Measurements from ENCODE around the gene NEURL4. TPM values are rescaled to one million over a fixed set of nuclear protein-coding genes. Genes with fewer than 3 reads are reported as not detected.

Gene NEURL4
- total RNA-seq, 1 donor from 2014 or later, result 61.5 TPM

DNA sequence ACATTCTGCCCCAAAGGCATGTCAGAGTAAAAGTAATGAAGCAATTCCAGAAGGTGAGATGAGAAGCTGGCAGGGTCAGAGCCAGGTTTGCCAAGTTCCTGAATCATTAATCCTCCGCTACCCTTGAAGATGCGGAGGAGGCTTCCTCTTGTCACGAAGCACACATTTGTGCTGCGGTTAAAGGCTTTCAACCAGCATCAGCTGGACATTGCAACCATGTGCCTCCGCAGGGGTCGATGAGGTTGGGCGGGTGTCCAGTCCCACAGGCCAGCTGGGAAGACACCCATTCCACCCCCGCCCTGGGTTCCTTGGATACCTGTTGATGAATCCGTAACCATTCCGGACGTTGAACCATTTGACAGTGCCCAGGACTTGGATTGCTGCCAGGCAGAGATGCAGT, 36.0 kb downstream of the NEURL4 start:
- TF ChIP-seq, protein P1, sequence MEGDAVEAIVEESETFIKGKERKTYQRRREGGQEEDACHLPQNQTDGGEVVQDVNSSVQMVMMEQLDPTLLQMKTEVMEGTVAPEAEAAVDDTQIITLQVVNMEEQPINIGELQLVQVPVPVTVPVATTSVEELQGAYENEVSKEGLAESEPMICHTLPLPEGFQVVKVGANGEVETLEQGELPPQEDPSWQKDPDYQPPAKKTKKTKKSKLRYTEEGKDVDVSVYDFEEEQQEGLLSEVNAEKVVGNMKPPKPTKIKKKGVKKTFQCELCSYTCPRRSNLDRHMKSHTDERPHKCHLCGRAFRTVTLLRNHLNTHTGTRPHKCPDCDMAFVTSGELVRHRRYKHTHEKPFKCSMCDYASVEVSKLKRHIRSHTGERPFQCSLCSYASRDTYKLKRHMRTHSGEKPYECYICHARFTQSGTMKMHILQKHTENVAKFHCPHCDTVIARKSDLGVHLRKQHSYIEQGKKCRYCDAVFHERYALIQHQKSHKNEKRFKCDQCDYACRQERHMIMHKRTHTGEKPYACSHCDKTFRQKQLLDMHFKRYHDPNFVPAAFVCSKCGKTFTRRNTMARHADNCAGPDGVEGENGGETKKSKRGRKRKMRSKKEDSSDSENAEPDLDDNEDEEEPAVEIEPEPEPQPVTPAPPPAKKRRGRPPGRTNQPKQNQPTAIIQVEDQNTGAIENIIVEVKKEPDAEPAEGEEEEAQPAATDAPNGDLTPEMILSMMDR (conservative IDR thresholded peaks at IDR 0.05), result no peak
- no peaks in the 10 kb centered on the region for H3K36me3 Mint-ChIP-seq
- DNase-seq (ENCODE audit: extremely low spot score, unreplicated experiment), result no peak
- H3K4me1 Mint-ChIP-seq (ENCODE audit: unreplicated experiment), result peaks cover 19% of the 10 kb centered on the region
- peaks cover 47% of the 10 kb centered on the region for H3K27me3 Mint-ChIP-seq
- H3K4me3 Mint-ChIP-seq, result peak overlapping the region; percentile 76
- peak overlapping the region; percentile 65 for H3K27ac Mint-ChIP-seq
- no peaks in the 10 kb centered on the region for H3K9me3 Mint-ChIP-seq

DNA sequence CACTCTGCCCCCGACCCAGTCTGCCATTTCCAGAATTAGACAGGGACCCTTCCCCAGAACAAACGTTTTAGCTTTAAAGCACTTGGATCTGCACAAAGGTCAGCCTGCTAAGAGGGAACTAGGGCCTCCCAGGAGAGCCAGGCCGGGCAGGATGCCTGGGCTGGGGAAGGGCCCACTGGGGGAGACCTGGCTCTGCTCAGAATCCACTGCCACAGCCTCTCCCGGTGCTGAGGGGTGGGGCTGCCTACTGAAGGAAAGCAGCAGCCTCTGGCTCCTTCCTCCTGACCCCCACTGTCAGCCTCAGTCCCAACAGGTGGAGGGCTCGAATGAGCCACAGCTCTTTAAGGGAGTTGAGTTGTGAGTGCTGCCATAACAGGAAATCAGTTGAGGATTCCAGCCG, 36.4 kb downstream of the NEURL4 start:
- Mint-ChIP-seq H3K4me3 (peak overlapping the region; percentile 76), H3K9me3 (no peaks in the 10 kb centered on the region), H3K4me1 (ENCODE audit: unreplicated experiment) (peaks cover 19% of the 10 kb centered on the region), H3K27me3 (peaks cover 51% of the 10 kb centered on the region), H3K27ac (peak overlapping the region; percentile 65), H3K36me3 (no peaks in the 10 kb centered on the region)
- no peak for DNase-seq (ENCODE audit: extremely low spot score, unreplicated experiment)
- TF ChIP-seq, protein P1 (conservative IDR thresholded peaks at IDR 0.05), result no peak

DNA sequence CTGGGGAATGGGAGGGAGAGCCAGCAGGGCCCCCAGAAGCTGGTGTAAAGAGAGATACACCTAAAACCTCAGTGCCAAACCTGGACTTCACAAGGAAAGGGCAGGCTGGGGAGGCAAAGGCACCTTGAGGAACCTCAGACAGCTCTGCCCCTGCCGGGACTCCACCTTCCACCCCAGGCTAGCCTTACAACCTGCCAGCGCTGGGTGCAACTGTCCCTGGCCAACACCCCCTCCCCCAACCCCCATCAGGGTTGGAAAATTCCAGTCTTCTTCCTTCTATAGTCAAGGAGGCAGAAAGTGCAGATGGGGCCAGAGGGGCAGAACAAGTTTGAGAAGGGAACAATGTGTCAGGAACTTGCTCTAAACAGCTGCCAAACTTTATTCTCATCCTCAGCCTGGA, 36.9 kb downstream of the NEURL4 start:
- TF ChIP-seq, protein P1 (conservative IDR thresholded peaks at IDR 0.05), result no peak
- H3K9me3 Mint-ChIP-seq, result no peaks in the 10 kb centered on the region
- H3K4me3 Mint-ChIP-seq, result no peak overlapping the region
- no peak for DNase-seq (ENCODE audit: extremely low spot score, unreplicated experiment)
- H3K4me1 Mint-ChIP-seq (ENCODE audit: unreplicated experiment), result peaks cover 19% of the 10 kb centered on the region
- H3K36me3 Mint-ChIP-seq, result no peaks in the 10 kb centered on the region
- H3K27me3 Mint-ChIP-seq, result peaks cover 52% of the 10 kb centered on the region
- no peak overlapping the region for H3K27ac Mint-ChIP-seq

DNA sequence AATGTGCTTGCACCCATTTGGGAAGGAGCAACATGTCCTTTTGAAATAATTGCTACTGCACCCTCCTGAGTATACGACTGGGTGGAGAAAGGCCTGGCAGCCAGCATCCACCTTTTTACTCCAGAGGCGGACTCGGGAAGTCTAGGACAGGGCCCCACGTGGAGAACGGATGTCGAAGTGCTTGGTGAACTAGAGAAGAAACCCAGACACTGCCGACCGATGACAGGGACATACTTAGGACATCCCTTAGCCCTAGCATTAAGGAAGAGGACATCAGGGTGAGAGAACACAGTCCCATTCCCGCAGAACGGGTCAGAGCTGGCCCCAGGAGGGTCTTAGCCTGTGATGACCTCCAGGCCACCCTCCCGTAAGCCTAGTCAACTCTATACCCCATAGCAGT, 38.5 kb downstream of the NEURL4 start:
- Mint-ChIP-seq H3K36me3 (no peaks in the 10 kb centered on the region), H3K27me3 (peaks cover 40% of the 10 kb centered on the region), H3K4me1 (ENCODE audit: unreplicated experiment) (peaks cover 14% of the 10 kb centered on the region), H3K27ac (no peak overlapping the region), H3K9me3 (no peaks in the 10 kb centered on the region), H3K4me3 (no peak overlapping the region)
- no peak for DNase-seq (ENCODE audit: extremely low spot score, unreplicated experiment)
- TF ChIP-seq, protein P1 (conservative IDR thresholded peaks at IDR 0.05), result no peak

DNA sequence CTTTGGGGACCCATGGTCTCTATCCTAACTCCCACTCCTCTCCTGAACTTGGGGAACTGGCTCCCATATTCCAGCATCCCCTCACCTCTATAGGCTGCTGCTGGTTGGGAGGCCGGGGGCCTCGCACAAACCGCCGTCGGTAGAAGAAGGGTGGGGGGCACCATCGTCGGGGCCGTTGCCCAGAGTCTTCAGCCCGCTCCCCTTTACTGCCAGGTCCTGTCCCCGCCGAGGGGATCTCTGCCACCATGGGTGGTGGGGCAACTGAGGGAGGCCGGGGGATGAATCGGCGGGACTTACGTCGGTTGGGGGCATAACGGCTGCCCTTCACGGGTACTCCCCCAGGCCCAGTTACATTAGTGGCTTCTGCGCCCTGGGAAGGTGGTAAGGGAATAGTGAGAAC, 39.0 kb downstream of the NEURL4 start:
- Mint-ChIP-seq H3K36me3 (no peaks in the 10 kb centered on the region), H3K4me3 (no peak overlapping the region)
- no peak for DNase-seq (ENCODE audit: extremely low spot score, unreplicated experiment)

More for the DNA sequence above, 39.0 kb downstream of the NEURL4 start:
- Mint-ChIP-seq H3K27me3 (peaks cover 36% of the 10 kb centered on the region), H3K4me1 (ENCODE audit: unreplicated experiment) (peaks cover 14% of the 10 kb centered on the region), H3K27ac (no peak overlapping the region), H3K9me3 (no peaks in the 10 kb centered on the region)
- TF ChIP-seq, protein P1 (conservative IDR thresholded peaks at IDR 0.05), result no peak
